CD14-positive monocyte (primary cell): ENCODE results near the gene TLX1. TPM values are rescaled to one million over a fixed set of nuclear protein-coding genes. Genes with fewer than 3 reads are reported as not detected.

ENCODE experiments used
- DNase-seq, 3 donors: peaks; one replicate each; pipeline ENCODE4 v3.0.0-alpha.2; 2011 to 2022
- H2AFZ ChIP-seq: 2 replicates; pipeline ENCODE4 v1.6.0; 2012; ENCODE audit warnings: mild to moderate bottlenecking, low read depth, low read length, inconsistent platforms; ENCODE audit not compliant: insufficient read depth, poor library complexity, severe bottlenecking
- H3K27ac ChIP-seq, 2 donors: 1 replicate in 1 of 2; 2 replicates in 1 of 2; pipeline ENCODE4 v1.5.1; 2012 to 2013; ENCODE audit warnings: low read length in 2 of 2, control low read depth in 1 of 2, inconsistent platforms in 1 of 2, low read depth in 1 of 2, mild to moderate bottlenecking in 1 of 2
- H3K27me3 ChIP-seq, 2 donors: one replicate each; pipeline versions ENCODE4 v1.6.0 to v1.6.1; 2011 to 2013; ENCODE audit warnings: low read length in 2 of 2; ENCODE audit not compliant: control insufficient read depth in 2 of 2, insufficient read depth in 2 of 2
- H3K36me3 ChIP-seq, 2 donors: replicated peaks in 1 of 2; 1 replicate in 1 of 2; 2 replicates in 1 of 2; pipeline versions ENCODE4 v1.5.1 to v1.6.1; 2012 to 2013; ENCODE audit warnings: low read length in 2 of 2, control low read depth in 1 of 2, inconsistent platforms in 1 of 2, mild to moderate bottlenecking in 1 of 2; ENCODE audit not compliant: insufficient read depth in 2 of 2, control insufficient read depth in 1 of 2
- H3K4me1 ChIP-seq, 2 donors: 1 replicate in 1 of 2; 2 replicates in 1 of 2; pipeline versions ENCODE4 v1.5.1 to v1.6.1; 2012 to 2013; ENCODE audit warnings: low read length in 2 of 2, control low read depth in 1 of 2, inconsistent platforms in 1 of 2, mild to moderate bottlenecking in 1 of 2, moderate library complexity in 1 of 2; ENCODE audit not compliant: insufficient read depth in 2 of 2, control insufficient read depth in 1 of 2
- H3K4me2 ChIP-seq: replicated peaks from 2 replicates; pipeline ENCODE3; 2012; ENCODE audit warnings: low read length, moderate library complexity, mild to moderate bottlenecking; ENCODE audit not compliant: poor library complexity, severe bottlenecking; ENCODE audit errors: extremely low read depth
- H3K4me3 ChIP-seq, 3 experiments: fragments of 200-600 bp in 1 of 3; sonication (generic) in 1 of 3; replicated peaks in 1 of 3; 1 replicate in 2 of 3; 2 replicates in 1 of 3; pipeline ENCODE4 v1.5.1; 2011 to 2013; ENCODE audit warnings: low read length in 3 of 3, mild to moderate bottlenecking in 3 of 3, control low read depth in 2 of 3, low read depth in 2 of 3, inconsistent platforms in 1 of 3, moderate library complexity in 1 of 3
- H3K79me2 ChIP-seq: 2 replicates; pipeline ENCODE4 v1.6.0; 2012; ENCODE audit warnings: mild to moderate bottlenecking, control low read depth, inconsistent platforms, low read length, moderate library complexity; ENCODE audit not compliant: insufficient read depth
- H3K9ac ChIP-seq: 2 replicates; pipeline ENCODE4 v1.6.0; 2017; ENCODE audit warnings: low read length, mild to moderate bottlenecking; ENCODE audit not compliant: insufficient read depth, poor library complexity, severe bottlenecking
- H3K9me3 ChIP-seq, 2 donors: replicated peaks in 1 of 2; 1 replicate in 1 of 2; 2 replicates in 1 of 2; pipeline versions ENCODE4 v1.5.1 to v1.6.1; 2012 to 2013; ENCODE audit warnings: low read length in 2 of 2, control low read depth in 1 of 2; ENCODE audit not compliant: control insufficient read depth in 1 of 2, insufficient read depth in 1 of 2
- H4K20me1 ChIP-seq: 2 replicates; pipeline ENCODE4 v1.6.0; 2012; ENCODE audit warnings: mild to moderate bottlenecking, low read length, control low read depth, moderate library complexity; ENCODE audit not compliant: insufficient read depth
- H3K27ac Mint-ChIP-seq, 7 donors: one replicate each; pipeline ENCODE4 v1.8.0; 2020; ENCODE audit warnings: mild to moderate bottlenecking in 7 of 7, mixed read lengths in 7 of 7, moderate library complexity in 6 of 7, inconsistent platforms in 2 of 7
- H3K27me3 Mint-ChIP-seq, 3 donors: one replicate each; pipeline ENCODE4 v1.8.0; 2021 to 2022; ENCODE audit warnings: low read depth in 3 of 3, mild to moderate bottlenecking in 3 of 3, mixed read lengths in 3 of 3, moderate library complexity in 3 of 3, inconsistent platforms in 1 of 3
- H3K36me3 Mint-ChIP-seq, 2 donors: one replicate each; pipeline ENCODE4 v1.8.0; 2020; ENCODE audit warnings: mixed read lengths in 2 of 2, inconsistent platforms in 1 of 2, mild to moderate bottlenecking in 1 of 2
- H3K4me1 Mint-ChIP-seq: one replicate; pipeline ENCODE4 v1.8.0; 2020; ENCODE audit warnings: mild to moderate bottlenecking, mixed read lengths
- H3K4me3 Mint-ChIP-seq, 2 donors: one replicate each; pipeline ENCODE4 v1.8.0; 2020; ENCODE audit warnings: mild to moderate bottlenecking in 2 of 2, mixed read lengths in 2 of 2, moderate library complexity in 1 of 2
- H3K9me3 Mint-ChIP-seq, 7 donors: one replicate each; pipeline ENCODE4 v1.8.0; 2020 to 2022; ENCODE audit warnings: mixed read lengths in 7 of 7, mild to moderate bottlenecking in 6 of 7, moderate library complexity in 6 of 7, inconsistent platforms in 2 of 7
- WGBS: methylation state at CpG from one replicate; pipeline ENCODE4 v1.1.5; 2013; ENCODE audit warnings: missing lambda C conversion rate; ENCODE audit not compliant: insufficient coverage; 5-methylcytosine and 5-hydroxymethylcytosine counted together
- intact Hi-C, 2 donors: fragments of 100-400 bp; cut with micrococcal nuclease; formaldehyde crosslinking; loops; one replicate each; pipeline versions ENCODE4 v1.15.0 to v1.15.1; 2023
- polyA plus RNA-seq, 3 donors: library from polyadenylated mRNA; depleted of rRNA in 1 of 3; unstranded in 2 of 3; stranded (reverse) in 1 of 3; fragments of 300-500 nt in 2 of 3; fragments of >200 nt in 1 of 3; fragmentation: Illumina TruSeq in 2 of 3; gene quantifications; 1 replicate in 2 of 3; 2 replicates in 1 of 3; pipeline ENCODE4 v1.2.3, GENCODE V29; 2012 to 2021
- TF ChIP-seq, protein P1 (sequence below): fragments of 200-600 bp; IDR thresholded peaks from one replicate; pipeline ENCODE4 v1.8.0; 2022; ENCODE audit warnings: antibody characterized with exemption, mild to moderate bottlenecking

The TLX1 gene
- polyA plus RNA-seq, 3 donors = not detected

DNA sequence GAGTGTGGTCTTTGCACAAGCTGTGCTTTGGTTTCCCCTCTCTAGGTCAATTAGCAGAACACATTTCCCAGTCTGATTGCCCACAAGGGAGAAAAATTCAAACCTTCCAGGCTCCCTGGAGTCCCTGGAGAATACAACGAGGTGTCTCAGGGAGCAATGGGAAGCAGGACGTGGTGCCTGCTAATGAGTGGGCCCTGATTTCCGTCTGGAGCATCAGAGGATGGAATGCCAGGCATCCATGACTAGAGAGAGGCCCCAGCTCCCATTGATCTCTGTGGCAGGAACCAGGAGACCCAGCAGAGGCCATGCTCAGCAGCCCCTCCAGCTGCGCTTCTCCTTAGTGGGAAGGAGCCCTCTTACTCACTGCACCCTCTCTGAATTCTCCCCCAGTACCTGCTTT is 33.2 kb upstream of the TLX1 start:
- H4K20me1 ChIP-seq = no peaks in the 10 kb centered on the region
- H3K4me1 Mint-ChIP-seq = no peaks in the 10 kb centered on the region
- H3K27me3 ChIP-seq = peaks cover 0 to 49% of the 10 kb centered on the region in 2 donors
- no peak overlapping the region for H3K9ac ChIP-seq
- no peak overlapping the region for H3K27ac Mint-ChIP-seq
- no peak overlapping the region for H3K27ac ChIP-seq
- H3K4me2 ChIP-seq = no peak overlapping the region
- no peak overlapping the region for H3K4me3 ChIP-seq
- no peaks in the 10 kb centered on the region for H3K79me2 ChIP-seq
- no peaks in the 10 kb centered on the region for H3K36me3 ChIP-seq
- TF ChIP-seq, protein P1, sequence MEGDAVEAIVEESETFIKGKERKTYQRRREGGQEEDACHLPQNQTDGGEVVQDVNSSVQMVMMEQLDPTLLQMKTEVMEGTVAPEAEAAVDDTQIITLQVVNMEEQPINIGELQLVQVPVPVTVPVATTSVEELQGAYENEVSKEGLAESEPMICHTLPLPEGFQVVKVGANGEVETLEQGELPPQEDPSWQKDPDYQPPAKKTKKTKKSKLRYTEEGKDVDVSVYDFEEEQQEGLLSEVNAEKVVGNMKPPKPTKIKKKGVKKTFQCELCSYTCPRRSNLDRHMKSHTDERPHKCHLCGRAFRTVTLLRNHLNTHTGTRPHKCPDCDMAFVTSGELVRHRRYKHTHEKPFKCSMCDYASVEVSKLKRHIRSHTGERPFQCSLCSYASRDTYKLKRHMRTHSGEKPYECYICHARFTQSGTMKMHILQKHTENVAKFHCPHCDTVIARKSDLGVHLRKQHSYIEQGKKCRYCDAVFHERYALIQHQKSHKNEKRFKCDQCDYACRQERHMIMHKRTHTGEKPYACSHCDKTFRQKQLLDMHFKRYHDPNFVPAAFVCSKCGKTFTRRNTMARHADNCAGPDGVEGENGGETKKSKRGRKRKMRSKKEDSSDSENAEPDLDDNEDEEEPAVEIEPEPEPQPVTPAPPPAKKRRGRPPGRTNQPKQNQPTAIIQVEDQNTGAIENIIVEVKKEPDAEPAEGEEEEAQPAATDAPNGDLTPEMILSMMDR = no peak
- H3K9me3 ChIP-seq = no peaks in the 10 kb centered on the region
- no peaks in the 10 kb centered on the region for H3K36me3 Mint-ChIP-seq
- peaks cover 36 to 63% (median 44%) of the 10 kb centered on the region in 3 donors for H3K27me3 Mint-ChIP-seq
- no peak overlapping the region for H3K4me3 Mint-ChIP-seq
- 75% methylated on average over 4 of the region's 4 CpGs for WGBS
- DNase-seq = no peak
- no peak overlapping the region for H2AFZ ChIP-seq
- intact Hi-C loops = loop anchor here (5.0 kb wide), 1 partner anchor 44 kb away; no protein-coding TSS in a partner anchor
- no peaks in the 10 kb centered on the region for H3K4me1 ChIP-seq
- H3K9me3 Mint-ChIP-seq = no peaks in the 10 kb centered on the region

DNA sequence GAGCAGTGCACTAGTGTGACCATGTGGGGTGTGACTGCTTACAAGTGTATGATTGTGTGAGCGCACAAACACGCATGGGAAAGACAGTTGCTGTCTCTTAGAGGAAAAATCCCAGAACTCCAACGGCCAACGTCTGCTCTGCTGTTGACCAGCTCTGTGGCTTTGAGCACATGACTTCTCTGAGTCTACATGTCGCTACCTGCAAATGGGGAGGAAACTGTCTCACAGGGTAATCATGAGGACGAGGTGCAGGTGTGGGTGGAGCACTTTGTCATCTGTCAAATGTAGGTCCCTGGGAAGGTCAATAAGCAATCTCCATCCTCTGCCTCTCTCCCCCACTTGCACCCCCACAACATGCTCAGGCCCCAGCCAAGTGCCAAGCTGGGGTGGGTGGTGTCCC is 31.2 kb upstream of the TLX1 start:
- no peaks in the 10 kb centered on the region for H3K79me2 ChIP-seq
- peak overlapping the region in 1 of 2 donors; percentile 37 for H3K4me3 Mint-ChIP-seq
- H3K9me3 ChIP-seq = no peaks in the 10 kb centered on the region
- no peak overlapping the region for H2AFZ ChIP-seq
- DNase-seq = no peak
- H3K4me1 ChIP-seq = no peaks in the 10 kb centered on the region
- peaks cover 2 to 39% of the 10 kb centered on the region in 2 donors for H3K27me3 ChIP-seq
- H3K27ac Mint-ChIP-seq = peak overlapping the region in 1 of 7 donors; percentile 25
- H3K36me3 ChIP-seq = no peaks in the 10 kb centered on the region
- H3K36me3 Mint-ChIP-seq = no peaks in the 10 kb centered on the region
- intact Hi-C loops = loop anchor here (5.0 kb wide), 1 partner anchor 42 kb away; no protein-coding TSS in a partner anchor
- no peaks in the 10 kb centered on the region for H4K20me1 ChIP-seq
- H3K9me3 Mint-ChIP-seq = no peaks in the 10 kb centered on the region
- no peak overlapping the region for H3K4me2 ChIP-seq
- H3K4me1 Mint-ChIP-seq = no peaks in the 10 kb centered on the region
- TF ChIP-seq, protein P1 = no peak
- H3K27me3 Mint-ChIP-seq = peaks cover 37 to 56% (median 41%) of the 10 kb centered on the region in 3 donors
- no peak overlapping the region for H3K4me3 ChIP-seq
- WGBS = 88% methylated on average over 5 of the region's 6 CpGs
- H3K9ac ChIP-seq = no peak overlapping the region
- no peak overlapping the region for H3K27ac ChIP-seq
